Ovary (tissue), 9 donors: ENCODE data around the gene MYPN. TPM values are rescaled to one million over a fixed set of nuclear protein-coding genes. Genes with fewer than 3 reads are reported as not detected.

Experiments
- DNase-seq, 5 donors: peaks; one replicate each; pipeline ENCODE4 v3.0.0-alpha.2; 2019 to 2020
- H3K27ac ChIP-seq, 2 donors: fragments of 200-600 bp; one replicate each; pipeline versions ENCODE4 v1.5.1 to v1.8.0; 2019 to 2022
- H3K27me3 ChIP-seq: fragments of 200-600 bp; one replicate; pipeline ENCODE4 v1.8.0; 2022
- H3K36me3 ChIP-seq: fragments of 200-600 bp; sonication (generic); one replicate; pipeline ENCODE4 v1.5.1; 2019
- H3K4me1 ChIP-seq: one replicate; pipeline ENCODE4 v1.8.1; 2013; ENCODE audit warnings: mild to moderate bottlenecking, moderate library complexity; ENCODE audit not compliant: insufficient read depth
- H3K4me3 ChIP-seq: fragments of 200-600 bp; sonication (generic); one replicate; pipeline ENCODE4 v1.5.1; 2017
- H3K9me3 ChIP-seq, 2 donors: fragments of 200-600 bp in 1 of 2; sonication (generic) in 1 of 2; one replicate each; pipeline versions ENCODE4 v1.5.1 to v1.8.1; 2013 to 2019; ENCODE audit warnings: mild to moderate bottlenecking in 1 of 2, moderate library complexity in 1 of 2
- EP300 ChIP-seq: sonication (generic); formaldehyde crosslinking; IDR thresholded peaks from one replicate; pipeline ENCODE4 v1.6.1; 2017; ENCODE audit warnings: antibody characterized with exemption
- POLR2A ChIP-seq: fragments of 450-650 bp; IDR thresholded peaks from one replicate; pipeline ENCODE4 v1.6.1; 2017; ENCODE audit warnings: antibody characterized with exemption, mild to moderate bottlenecking, moderate library complexity
- WGBS, 3 donors: extraction: QIAGEN DNeasy Blood & Tissue Kit in 1 of 3; methylation state at CpG; one replicate each; pipeline versions ENCODE4 v1.1.5 to v1.1.7; 2013 to 2017; 5-methylcytosine and 5-hydroxymethylcytosine counted together
- intact Hi-C, 4 donors: fragments of 100-400 bp; cut with DNase I; formaldehyde crosslinking; loops; one replicate each; pipeline versions ENCODE4 v1.11.0 to v1.15.1; 2022 to 2023
- polyA plus RNA-seq, 2 donors: library from polyadenylated mRNA; stranded (reverse); fragments of 200-250 nt in 1 of 2; fragments of 350-450 nt in 1 of 2; fragmentation: Illumina TruSeq in 1 of 2; extraction: RNeasy Lipid Tissue Mini Kit (QIAGEN cat#74804) in 1 of 2; gene quantifications; one replicate each; pipeline ENCODE4 v1.2.3, GENCODE V29; 2013 to 2014
- total RNA-seq, 7 donors: library from RNA; depleted of rRNA in 2 of 7; stranded (reverse); fragments of >200 nt in 2 of 7; fragmentation: NEBNext Ultra II Directional in 3 of 7; extraction: Animal tissue kit (Norgen Biotek cat#: 25700) in 3 of 7; gene quantifications; one replicate each; pipeline versions ENCODE4 v1.1.0 to v1.2.4, GENCODE V29; 2016 to 2023
- TF ChIP-seq, protein P1 (sequence below), 3 donors: fragments of 450-650 bp in 2 of 3; fragments of 200-600 bp in 1 of 3; IDR thresholded peaks; one replicate each; pipeline versions ENCODE4 v1.5.1 to v1.8.0; 2016 to 2022; ENCODE audit warnings: antibody characterized with exemption in 3 of 3, mild to moderate bottlenecking in 1 of 3
- donor health status: DM: no; HTN: no; CAD: no; lungs with moderate emphysema.
- donor health status: DM: no; HTN: no; CAD: no.
- donor health status: Bipolar disorder and iron deficiency.
- donor health status: DM: yes; HTN: yes; CAD: no.
- donor health status: DM: no; HTN: no; CAD: no.
- donor health status: DM: yes; HTN: yes; CAD: no.

The MYPN gene
- total and polyA plus RNA-seq, 9 donors: 0.05 to 0.18 (median 0.16) TPM; not detected in 5

DNA sequence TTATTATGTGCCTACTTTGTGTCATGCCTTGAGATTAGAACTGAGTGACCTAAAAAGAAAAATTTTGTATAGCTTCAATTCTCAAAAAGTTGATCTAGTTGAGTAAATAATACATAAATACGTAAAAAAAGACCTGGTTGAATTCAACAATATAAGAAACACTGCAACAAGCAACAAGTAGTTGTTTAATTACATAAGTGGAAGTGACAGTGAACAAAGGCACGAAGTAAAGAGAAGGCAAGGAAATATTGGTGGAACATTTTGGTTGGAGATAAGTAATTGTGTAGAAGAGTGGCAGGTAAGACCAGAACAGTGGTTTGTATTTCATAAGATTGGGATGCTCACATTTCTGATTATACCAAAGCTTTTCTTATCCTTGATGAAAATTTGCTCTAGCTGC, 8.2 kb upstream of the MYPN start:
- no peaks in the 10 kb centered on the region for H3K9me3 ChIP-seq
- no peaks in the 10 kb centered on the region for H3K27me3 ChIP-seq
- H3K4me1 ChIP-seq: no peaks in the 10 kb centered on the region
- intact Hi-C loops: no loop called here
- DNase-seq: no peak
- H3K4me3 ChIP-seq: no peak overlapping the region
- H3K27ac ChIP-seq: no peak overlapping the region
- no peaks in the 10 kb centered on the region for H3K36me3 ChIP-seq
- TF ChIP-seq EP300 (no peak), POLR2A (no peak)
- TF ChIP-seq, protein P1, sequence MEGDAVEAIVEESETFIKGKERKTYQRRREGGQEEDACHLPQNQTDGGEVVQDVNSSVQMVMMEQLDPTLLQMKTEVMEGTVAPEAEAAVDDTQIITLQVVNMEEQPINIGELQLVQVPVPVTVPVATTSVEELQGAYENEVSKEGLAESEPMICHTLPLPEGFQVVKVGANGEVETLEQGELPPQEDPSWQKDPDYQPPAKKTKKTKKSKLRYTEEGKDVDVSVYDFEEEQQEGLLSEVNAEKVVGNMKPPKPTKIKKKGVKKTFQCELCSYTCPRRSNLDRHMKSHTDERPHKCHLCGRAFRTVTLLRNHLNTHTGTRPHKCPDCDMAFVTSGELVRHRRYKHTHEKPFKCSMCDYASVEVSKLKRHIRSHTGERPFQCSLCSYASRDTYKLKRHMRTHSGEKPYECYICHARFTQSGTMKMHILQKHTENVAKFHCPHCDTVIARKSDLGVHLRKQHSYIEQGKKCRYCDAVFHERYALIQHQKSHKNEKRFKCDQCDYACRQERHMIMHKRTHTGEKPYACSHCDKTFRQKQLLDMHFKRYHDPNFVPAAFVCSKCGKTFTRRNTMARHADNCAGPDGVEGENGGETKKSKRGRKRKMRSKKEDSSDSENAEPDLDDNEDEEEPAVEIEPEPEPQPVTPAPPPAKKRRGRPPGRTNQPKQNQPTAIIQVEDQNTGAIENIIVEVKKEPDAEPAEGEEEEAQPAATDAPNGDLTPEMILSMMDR (IDR thresholded peaks at IDR 0.05): no peak
- WGBS, 3 donors: 92 to 94% (median 93%) methylated on average over 2 of the region's 2 CpGs

DNA sequence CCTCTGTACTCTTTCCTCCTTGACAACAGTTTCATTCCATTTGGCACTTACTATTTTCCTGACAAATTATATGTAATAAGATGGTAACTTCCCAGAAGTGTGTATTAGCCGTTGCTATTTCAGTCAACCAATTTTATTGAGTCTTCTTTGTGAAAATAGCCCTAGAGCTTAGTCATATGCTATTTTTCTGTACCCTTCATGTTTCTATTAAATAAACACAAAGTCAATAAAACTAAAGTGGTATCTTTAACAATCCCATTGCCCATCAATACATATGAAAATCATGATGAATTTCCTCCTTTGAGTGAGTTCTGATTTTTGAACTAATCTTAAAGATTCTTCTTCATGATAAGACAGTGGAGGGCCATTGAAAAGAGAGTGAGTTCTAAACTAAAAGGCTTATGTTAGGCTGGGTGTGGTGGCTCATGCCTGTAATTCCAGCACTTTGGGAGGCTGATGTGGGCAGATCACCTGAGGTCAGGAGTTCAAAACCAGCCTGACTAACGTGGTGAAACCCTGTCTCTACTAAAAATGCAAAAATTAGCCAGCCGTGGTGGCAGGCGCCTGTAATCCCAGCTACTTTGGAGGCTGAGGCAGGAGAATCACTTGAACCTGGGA, 5.9 kb upstream of the MYPN start:
- H3K4me1 ChIP-seq: no peaks in the 10 kb centered on the region
- H3K4me3 ChIP-seq: no peak overlapping the region
- H3K27me3 ChIP-seq: no peaks in the 10 kb centered on the region
- H3K9me3 ChIP-seq: no peaks in the 10 kb centered on the region
- no peak overlapping the region for H3K27ac ChIP-seq
- TF ChIP-seq POLR2A: no peak
- TF ChIP-seq, protein P1 (IDR thresholded peaks at IDR 0.05): no peak
- DNase-seq: no peak
- WGBS, 3 donors: 81 to 83% (median 82%) methylated on average over 4 of the region's 4 CpGs
- H3K36me3 ChIP-seq: no peaks in the 10 kb centered on the region
- intact Hi-C loops: no loop called here

DNA sequence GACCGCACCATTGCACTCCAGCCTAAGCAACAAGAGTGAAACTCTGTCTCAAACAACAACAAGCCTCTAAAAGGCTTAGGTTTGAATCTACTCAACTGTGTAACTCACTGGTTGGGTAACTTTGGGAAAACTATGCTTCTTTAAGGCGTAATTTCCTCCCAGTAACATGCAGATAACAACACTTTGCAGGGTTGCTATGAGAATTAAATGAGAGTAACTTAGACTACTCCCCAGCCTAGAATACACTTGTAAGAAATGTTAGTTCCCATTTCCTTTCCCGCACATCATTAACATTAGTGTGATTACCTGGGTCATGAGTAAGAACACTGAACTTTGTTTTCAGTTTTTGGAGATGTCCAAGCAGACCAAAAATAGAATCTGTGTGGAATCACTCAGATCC, 5.4 kb upstream of the MYPN start:
- H3K36me3 ChIP-seq: no peaks in the 10 kb centered on the region
- H3K4me1 ChIP-seq: no peaks in the 10 kb centered on the region
- TF ChIP-seq EP300 (no peak), POLR2A (no peak)
- TF ChIP-seq, protein P1 (IDR thresholded peaks at IDR 0.05): no peak
- no peak overlapping the region for H3K4me3 ChIP-seq
- WGBS, 3 donors: 83 to 90% (median 87%) methylated on average over 3 of the region's 3 CpGs
- H3K27me3 ChIP-seq: no peaks in the 10 kb centered on the region
- no peaks in the 10 kb centered on the region for H3K9me3 ChIP-seq
- intact Hi-C loops: no loop called here
- H3K27ac ChIP-seq: no peak overlapping the region
- DNase-seq: no peak

DNA sequence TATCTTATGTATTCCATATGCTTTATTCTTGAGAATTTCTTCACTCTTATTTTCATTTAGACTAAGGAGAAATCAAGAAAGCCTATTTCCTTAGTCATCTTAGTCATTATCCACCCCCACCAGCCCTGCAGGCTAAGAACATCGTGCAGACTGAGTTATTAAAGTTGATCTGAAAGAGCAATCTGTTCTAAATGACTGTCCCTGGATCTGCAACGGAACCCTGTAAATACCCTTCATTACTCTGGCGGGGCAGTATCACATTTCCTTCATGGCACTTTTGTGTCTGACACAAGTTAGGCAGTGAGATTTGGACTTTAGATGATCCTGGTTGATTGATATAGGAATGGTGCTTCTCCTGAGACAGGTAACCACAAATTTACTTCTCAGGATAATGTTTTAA, 3.5 kb upstream of the MYPN start:
- Histone ChIP-seq H3K4me1 (no peaks in the 10 kb centered on the region), H3K27ac (no peak overlapping the region), H3K9me3 (no peaks in the 10 kb centered on the region), H3K4me3 (no peak overlapping the region), H3K27me3 (no peaks in the 10 kb centered on the region), H3K36me3 (no peaks in the 10 kb centered on the region)
- TF ChIP-seq, protein P1 (IDR thresholded peaks at IDR 0.05): no peak
- TF ChIP-seq EP300 (no peak), POLR2A (no peak)
- DNase-seq: no peak
- intact Hi-C loops: no loop called here
- 80 to 88% (median 88%) methylated on average over 3 of the region's 3 CpGs for WGBS, 3 donors
